GM11168 (cell line): ENCODE results near the gene TXNL4B.
"Not testable (repeated sequence)": the region's sequence is repeated elsewhere in the genome, so short reads cannot be mapped to it uniquely, and the experiment has no call there.

ENCODE experiments used
- in situ Hi-C: fragments of 300-500 bp; cut with MboI; formaldehyde crosslinking; loops from one replicate; pipeline ENCODE4 v1.12.0; 2022; ENCODE audit warnings: low sequenced_read_pairs; ENCODE audit not compliant: unreplicated experiment

The TXNL4B gene

GRCh38 chr16:72083778-72084404 is 9.5 kb downstream of the TXNL4B start:
- in situ Hi-C loops = no loop called here

GRCh38 chr16:72076991-72077706 is 16.3 kb downstream of the TXNL4B start:
- in situ Hi-C loops = not testable (repeated sequence)

- in situ Hi-C loops = not testable (repeated sequence)
These were observed 18.4 kb downstream of the TXNL4B start for GRCh38 chr16:72075067-72075466.

GRCh38 chr16:72073560-72074230 is 19.7 kb downstream of the TXNL4B start:
- in situ Hi-C loops = no loop called here

- in situ Hi-C loops = no loop called here
These were observed 20.7 kb downstream of the TXNL4B start for GRCh38 chr16:72072514-72073342.

- in situ Hi-C loops = no loop called here
These were observed 24.5 kb downstream of the TXNL4B start for GRCh38 chr16:72068930-72069329.

- in situ Hi-C loops = no loop called here
These were observed 26.7 kb downstream of the TXNL4B start for GRCh38 chr16:72066747-72067146.

- in situ Hi-C loops = no loop called here
These were observed 29.0 kb downstream of the TXNL4B start for GRCh38 chr16:72064361-72064894.

GRCh38 chr16:72061564-72061963 is 31.9 kb downstream of the TXNL4B start:
- in situ Hi-C loops = no loop called here

GRCh38 chr16:72060405-72060804 is 33.0 kb downstream of the TXNL4B start:
- in situ Hi-C loops = no loop called here

- in situ Hi-C loops = not testable (repeated sequence)
These were observed 34.4 kb downstream of the TXNL4B start for GRCh38 chr16:72059060-72059459.

GRCh38 chr16:72057313-72057712 is 36.1 kb downstream of the TXNL4B start:
- in situ Hi-C loops = not testable (repeated sequence)

- in situ Hi-C loops = no loop called here
These were observed 37.5 kb downstream of the TXNL4B start for GRCh38 chr16:72055911-72056310.

- in situ Hi-C loops = not testable (repeated sequence)
These were observed 39.1 kb downstream of the TXNL4B start, which contains the start of gene HP for GRCh38 chr16:72054254-72054847. TSS of gene HP (plus strand) at chr16:72054505. CDS start at chr16:72054653, 148 bp downstream.

GRCh38 chr16:72051818-72052217 is 41.6 kb downstream of the TXNL4B start:
- in situ Hi-C loops = no loop called here

GRCh38 chr16:72050769-72051464 is 42.5 kb downstream of the TXNL4B start:
- in situ Hi-C loops = no loop called here

- in situ Hi-C loops = no loop called here
These were observed 44.3 kb downstream of the TXNL4B start for GRCh38 chr16:72049110-72049509.

GRCh38 chr16:72044825-72045359 is 48.5 kb downstream of the TXNL4B start:
- in situ Hi-C loops = no loop called here

GRCh38 chr16:72044296-72044695 is 49.1 kb downstream of the TXNL4B start:
- in situ Hi-C loops = no loop called here
